Cardiac muscle cell (in vitro differentiated cells and primary cell): ENCODE results near the gene PCSK5. TPM values are rescaled to one million over a fixed set of nuclear protein-coding genes. Genes with fewer than 3 reads are reported as not detected.

Experiments
- DNase-seq, 2 donors: peaks; one replicate each; pipeline versions ENCODE4 v3.0.0 to v3.0.0-alpha.2; 2010 to 2017; ENCODE audit warnings: low read depth in 1 of 2, low spot score in 1 of 2
- H3K27ac ChIP-seq: fragments of 200-600 bp; sonication (generic); 2 replicates; pipeline ENCODE4 v1.5.1; 2016
- H3K27me3 ChIP-seq: fragments of 200-600 bp; sonication (generic); 2 replicates; pipeline ENCODE4 v1.6.0; 2016; ENCODE audit warnings: control low read depth
- H3K36me3 ChIP-seq: fragments of 200-600 bp; sonication (generic); 2 replicates; pipeline ENCODE4 v1.5.1; 2016; ENCODE audit warnings: control low read depth
- H3K4me1 ChIP-seq: fragments of 200-600 bp; sonication (generic); 2 replicates; pipeline ENCODE4 v1.8.1; 2017; ENCODE audit warnings: low read depth, mild to moderate bottlenecking, mixed run types
- H3K4me3 ChIP-seq: fragments of 200-600 bp; sonication (generic); 2 replicates; pipeline ENCODE4 v1.5.1; 2016; ENCODE audit warnings: mild to moderate bottlenecking
- H3K9me3 ChIP-seq: fragments of 200-600 bp; sonication (generic); 2 replicates; pipeline ENCODE4 v1.5.1; 2017; ENCODE audit warnings: low read depth, mild to moderate bottlenecking, control low read depth
- CTCF ChIP-seq: IDR thresholded peaks from 2 replicates; pipeline ENCODE4 v1.5.1; 2012; ENCODE audit warnings: low read depth, mild to moderate bottlenecking, low read length
- polyA plus RNA-seq: library from polyadenylated mRNA; unstranded; fragments of >200 nt; fragmentation: Nextera tagmentation; extraction: Ambion mirVana; gene quantifications from 2 replicates; pipeline ENCODE4 v1.2.1, GENCODE V29; 2016
- total RNA-seq: library from RNA; depleted of rRNA; stranded (reverse); fragments of >200 nt; gene quantifications from 2 replicates; pipeline ENCODE4 v1.2.3, GENCODE V29; 2016

PCSK5 gene
- total and polyA plus RNA-seq, 2 experiments from 2014 or later = 6.8 to 9.6 TPM

- TF ChIP-seq CTCF = no peak
- Histone ChIP-seq H3K9me3 (no peaks in the 10 kb centered on the region), H3K27me3 (no peaks in the 10 kb centered on the region), H3K4me1 (peaks cover under 1% of the 10 kb centered on the region), H3K4me3 (no peak overlapping the region), H3K36me3 (no peaks in the 10 kb centered on the region), H3K27ac (no peak overlapping the region)
- no peak for DNase-seq
Observed at GRCh38 chr9:76155361-76155760, 264.9 kb downstream of the PCSK5 start.

GRCh38 chr9:76158713-76159112, 268.2 kb downstream of the PCSK5 start:
- no peak for TF ChIP-seq CTCF
- peaks cover 14% of the 10 kb centered on the region for H3K4me1 ChIP-seq
- H3K4me3 ChIP-seq = no peak overlapping the region
- no peak overlapping the region for H3K27ac ChIP-seq
- H3K36me3 ChIP-seq = no peaks in the 10 kb centered on the region
- H3K9me3 ChIP-seq = no peaks in the 10 kb centered on the region
- no peaks in the 10 kb centered on the region for H3K27me3 ChIP-seq
- no peak for DNase-seq

- peaks cover 14% of the 10 kb centered on the region for H3K4me1 ChIP-seq
- H3K9me3 ChIP-seq = no peaks in the 10 kb centered on the region
- H3K36me3 ChIP-seq = no peaks in the 10 kb centered on the region
- H3K27ac ChIP-seq = no peak overlapping the region
- no peak for DNase-seq
- no peaks in the 10 kb centered on the region for H3K27me3 ChIP-seq
- no peak for TF ChIP-seq CTCF
- H3K4me3 ChIP-seq = no peak overlapping the region
Observed at GRCh38 chr9:76159293-76159926, 268.9 kb downstream of the PCSK5 start.

- Histone ChIP-seq H3K27ac (peak overlapping the region; percentile 51), H3K36me3 (no peaks in the 10 kb centered on the region), H3K9me3 (no peaks in the 10 kb centered on the region), H3K4me3 (no peak overlapping the region), H3K4me1 (peaks cover 14% of the 10 kb centered on the region), H3K27me3 (no peaks in the 10 kb centered on the region)
- no peak for TF ChIP-seq CTCF
- no peak for DNase-seq
Observed at GRCh38 chr9:76161106-76161505, 270.6 kb downstream of the PCSK5 start.

- H3K36me3 ChIP-seq = no peaks in the 10 kb centered on the region
- no peak for TF ChIP-seq CTCF
- peak overlapping the region; percentile 51 for H3K27ac ChIP-seq
- no peaks in the 10 kb centered on the region for H3K27me3 ChIP-seq
- no peaks in the 10 kb centered on the region for H3K9me3 ChIP-seq
- peaks cover 14% of the 10 kb centered on the region for H3K4me1 ChIP-seq
- DNase-seq = peak; percentile 54 to 89
- no peak overlapping the region for H3K4me3 ChIP-seq
Observed at GRCh38 chr9:76161541-76161940, 271.1 kb downstream of the PCSK5 start.
